Pancreas (tissue), 10 donors: ENCODE measurements around the gene RHOB. TPM values are rescaled to one million over a fixed set of nuclear protein-coding genes. Genes with fewer than 3 reads are reported as not detected.

ENCODE experiments used
- ATAC-seq, 4 donors: fragments of 200-7000 bp; cut with Tn5 transposase; one replicate each; pipeline versions ENCODE4 v1.8.0 to v1.9.1; 2020; ENCODE audit warnings: mild to moderate bottlenecking in 4 of 4, moderate library complexity in 4 of 4
- DNase-seq, 6 donors: peaks; one replicate each; pipeline ENCODE4 v3.0.0-alpha.2; 2020
- FAIRE-seq: peaks from 2 replicates; lab custom pipeline; 2012; peaks lifted over from hg19 to GRCh38; lab: Jason Lieb, UNC
- H3K27ac ChIP-seq, 4 donors: fragments of 200-600 bp; sonication (generic); 1 replicate in 3 of 4; 2 replicates in 1 of 4; pipeline versions ENCODE4 v1.5.0 to v1.8.0; 2020
- H3K27me3 ChIP-seq, 4 donors: fragments of 200-600 bp; one replicate each; pipeline ENCODE4 v1.8.0; 2021
- H3K36me3 ChIP-seq, 3 donors: fragments of 200-600 bp; sonication (generic) in 1 of 3; one replicate each; pipeline versions ENCODE4 v1.5.0 to v1.8.0; 2020 to 2021
- H3K4me1 ChIP-seq, 3 donors: fragments of 200-600 bp; one replicate each; pipeline ENCODE4 v1.8.0; 2021
- H3K4me3 ChIP-seq, 4 donors: fragments of 200-600 bp; sonication (generic) in 2 of 4; one replicate each; pipeline versions ENCODE4 v1.5.0 to v1.8.0; 2020 to 2021
- H3K9me3 ChIP-seq, 4 donors: fragments of 200-600 bp; one replicate each; pipeline ENCODE4 v1.8.0; 2021
- CTCF ChIP-seq, 4 donors: fragments of 200-600 bp; sonication (generic) in 3 of 4; IDR thresholded peaks; one replicate each; pipeline versions ENCODE4 v1.5.0 to v1.8.0; 2021; ENCODE audit warnings: antibody characterized with exemption in 4 of 4
- WGBS, 2 donors: extraction: QIAGEN DNeasy Blood & Tissue Kit; methylation state at CpG; one replicate each; pipeline ENCODE4 v1.1.7; 2013; 5-methylcytosine and 5-hydroxymethylcytosine counted together
- intact Hi-C, 3 donors: fragments of 100-400 bp; cut with DNase I; formaldehyde crosslinking; loops; one replicate each; pipeline versions ENCODE4 v1.11.1 to v1.14.2; 2022
- polyA plus RNA-seq, 2 donors: library from polyadenylated mRNA; stranded (reverse); fragments of 200-250 nt; gene quantifications; one replicate each; pipeline ENCODE4 v1.2.3, GENCODE V29; 2013
- total RNA-seq, 6 donors: library from RNA; stranded (reverse); fragmentation: NEBNext Ultra II Directional in 4 of 6; extraction: Animal tissue kit (Norgen Biotek cat#: 25700) in 4 of 6; gene quantifications; one replicate each; pipeline versions ENCODE4 v1.2.1 to v1.2.4, GENCODE V29; 2021 to 2023
- donor health status: healthy with polysubstance abuse.
- donor health status: DM: no; HTN: no; CAD: no; lungs with moderate emphysema.
- donor health status: DM: no; HTN: no; CAD: no.
- donor health status: control.
- donor health status: control.
- donor health status: Bipolar disorder and iron deficiency.
- donor health status: DM: yes; HTN: yes; CAD: no.
- donor health status: DM: no; HTN: no; CAD: no.
- donor health status: DM: no; HTN: no; CAD: no.
- donor health status: DM: yes; HTN: yes; CAD: no.

Gene RHOB
- total and polyA plus RNA-seq, 8 donors, result 27.5 to 98.5 (median 56.5) TPM

DNA sequence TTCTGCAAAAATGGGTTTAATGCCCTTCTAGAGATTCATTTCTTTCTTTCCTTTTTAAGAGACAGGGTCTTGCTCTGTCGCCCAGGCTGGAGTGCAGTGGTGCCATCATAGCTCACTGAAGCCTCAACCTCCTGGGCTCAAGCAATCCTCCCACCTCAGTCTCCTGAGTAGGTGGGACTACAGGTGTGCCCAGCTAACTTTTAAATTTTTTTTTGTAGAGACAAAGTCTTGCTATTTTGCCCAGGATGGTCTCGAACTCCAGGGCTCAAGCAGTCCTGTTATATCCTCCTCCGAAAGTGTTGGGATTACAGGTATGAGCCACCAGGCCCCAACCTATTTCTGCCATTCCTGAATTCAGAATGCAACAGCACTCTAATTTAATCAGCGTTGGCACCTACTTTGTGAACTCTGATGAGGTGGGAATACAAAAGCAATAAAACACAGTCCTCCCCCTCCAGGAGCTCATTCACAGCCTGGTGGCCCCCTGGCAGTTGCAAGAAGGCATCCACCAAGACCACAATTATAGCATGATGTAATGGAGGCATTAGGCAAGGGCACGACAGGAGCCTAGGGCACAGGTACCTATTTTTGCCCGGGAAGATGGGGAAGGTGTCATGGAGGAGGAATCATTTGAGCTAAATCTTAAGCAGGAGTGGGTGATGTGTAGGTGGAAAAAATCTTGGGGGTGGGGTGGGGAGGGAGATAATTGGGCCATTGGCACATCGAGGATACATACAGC is 5.1 kb downstream of the RHOB start:
- H3K27ac ChIP-seq, result no peak overlapping the region
- WGBS, 2 donors, result 86 to 94% methylated on average over 7 of the region's 7 CpGs
- H3K36me3 ChIP-seq, result no peaks in the 10 kb centered on the region
- no peak overlapping the region for H3K4me3 ChIP-seq
- no peaks in the 10 kb centered on the region for H3K9me3 ChIP-seq
- no peak for FAIRE-seq
- intact Hi-C loops, result no loop called here
- ATAC-seq, result no peak
- H3K4me1 ChIP-seq, result peaks cover 3 to 9% (median 9%) of the 10 kb centered on the region in 3 donors
- TF ChIP-seq CTCF (IDR thresholded peaks at IDR 0.05), result no peak
- no peak for DNase-seq
- no peaks in the 10 kb centered on the region for H3K27me3 ChIP-seq

GRCh38 chr2:20452551-20452950 is 5.7 kb downstream of the RHOB start:
- Histone ChIP-seq H3K27ac (no peak overlapping the region), H3K27me3 (no peaks in the 10 kb centered on the region), H3K4me3 (no peak overlapping the region), H3K36me3 (no peaks in the 10 kb centered on the region), H3K9me3 (no peaks in the 10 kb centered on the region), H3K4me1 (peaks cover 3 to 9% (median 9%) of the 10 kb centered on the region in 3 donors)
- DNase-seq (no peak), ATAC-seq (no peak), FAIRE-seq (no peak)
- WGBS, 2 donors, result 69 to 71% methylated on average over 4 of the region's 4 CpGs
- intact Hi-C loops, result no loop called here
- TF ChIP-seq CTCF (IDR thresholded peaks at IDR 0.05), result no peak

GRCh38 chr2:20453087-20453486 is 6.2 kb downstream of the RHOB start:
- 85 to 96% methylated on average over 3 of the region's 3 CpGs for WGBS, 2 donors
- peaks cover 3 to 9% (median 9%) of the 10 kb centered on the region in 3 donors for H3K4me1 ChIP-seq
- H3K27me3 ChIP-seq, result no peaks in the 10 kb centered on the region
- H3K4me3 ChIP-seq, result no peak overlapping the region
- FAIRE-seq, result no peak
- no peak for ATAC-seq
- no peak for TF ChIP-seq CTCF (IDR thresholded peaks at IDR 0.05)
- intact Hi-C loops, result no loop called here
- H3K9me3 ChIP-seq, result no peaks in the 10 kb centered on the region
- no peak for DNase-seq
- H3K36me3 ChIP-seq, result no peaks in the 10 kb centered on the region
- H3K27ac ChIP-seq, result no peak overlapping the region

DNA sequence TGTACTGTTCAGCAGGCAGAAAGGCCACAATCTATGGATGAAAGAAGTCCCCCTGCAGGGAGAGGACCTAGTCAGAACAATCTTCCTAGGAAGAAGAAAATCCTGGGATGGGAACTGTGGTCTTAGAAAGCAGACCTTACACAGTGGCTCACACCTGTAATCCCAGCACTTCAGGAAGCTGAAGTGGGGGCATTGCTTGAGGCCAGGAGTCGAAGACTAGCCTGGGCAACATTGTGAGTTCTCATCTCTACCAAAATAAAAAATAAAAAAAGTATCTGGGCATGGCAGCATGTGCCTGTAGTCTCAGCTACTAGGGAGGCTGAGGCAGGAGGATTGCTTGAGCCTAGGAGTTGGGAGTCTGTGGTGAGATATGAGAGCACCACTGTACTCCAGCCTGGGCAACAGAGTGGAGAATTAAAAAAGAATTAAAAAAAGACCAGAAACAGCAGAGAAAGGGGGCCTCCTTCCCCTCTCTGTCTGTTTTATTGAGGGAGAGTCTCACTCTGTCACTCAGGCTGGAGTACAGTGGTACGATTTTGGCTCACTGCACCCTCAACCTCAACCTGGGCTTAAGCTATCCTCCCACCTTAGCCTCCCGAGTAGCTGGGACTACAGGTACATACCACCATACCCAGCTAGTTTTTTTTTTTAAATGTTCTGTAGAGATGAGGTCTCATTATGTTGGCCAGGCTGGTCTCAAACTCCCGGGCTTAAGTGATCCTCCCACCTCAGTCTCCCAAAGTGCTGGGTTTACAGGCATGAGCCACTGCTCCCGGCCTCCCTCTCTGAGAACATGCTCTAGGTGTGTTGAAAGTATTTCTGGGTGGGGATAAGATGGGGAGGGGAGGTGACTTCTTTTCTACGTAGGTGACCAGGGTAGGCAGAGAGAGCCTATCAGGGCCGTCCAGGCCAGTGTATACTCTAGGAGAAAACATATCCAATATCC is 7.4 kb downstream of the RHOB start:
- H3K9me3 ChIP-seq, result no peaks in the 10 kb centered on the region
- peaks cover 3 to 9% (median 3%) of the 10 kb centered on the region in 3 donors for H3K4me1 ChIP-seq
- no peaks in the 10 kb centered on the region for H3K27me3 ChIP-seq
- 80 to 90% methylated on average over 7 of the region's 7 CpGs for WGBS, 2 donors
- H3K27ac ChIP-seq, result no peak overlapping the region
- intact Hi-C loops, result no loop called here
- H3K36me3 ChIP-seq, result no peaks in the 10 kb centered on the region
- TF ChIP-seq CTCF (IDR thresholded peaks at IDR 0.05), result no peak
- no peak for DNase-seq
- no peak for FAIRE-seq
- no peak for ATAC-seq
- H3K4me3 ChIP-seq, result no peak overlapping the region
